ENCODE results near the gene TSFM.

Gene TSFM

DNA sequence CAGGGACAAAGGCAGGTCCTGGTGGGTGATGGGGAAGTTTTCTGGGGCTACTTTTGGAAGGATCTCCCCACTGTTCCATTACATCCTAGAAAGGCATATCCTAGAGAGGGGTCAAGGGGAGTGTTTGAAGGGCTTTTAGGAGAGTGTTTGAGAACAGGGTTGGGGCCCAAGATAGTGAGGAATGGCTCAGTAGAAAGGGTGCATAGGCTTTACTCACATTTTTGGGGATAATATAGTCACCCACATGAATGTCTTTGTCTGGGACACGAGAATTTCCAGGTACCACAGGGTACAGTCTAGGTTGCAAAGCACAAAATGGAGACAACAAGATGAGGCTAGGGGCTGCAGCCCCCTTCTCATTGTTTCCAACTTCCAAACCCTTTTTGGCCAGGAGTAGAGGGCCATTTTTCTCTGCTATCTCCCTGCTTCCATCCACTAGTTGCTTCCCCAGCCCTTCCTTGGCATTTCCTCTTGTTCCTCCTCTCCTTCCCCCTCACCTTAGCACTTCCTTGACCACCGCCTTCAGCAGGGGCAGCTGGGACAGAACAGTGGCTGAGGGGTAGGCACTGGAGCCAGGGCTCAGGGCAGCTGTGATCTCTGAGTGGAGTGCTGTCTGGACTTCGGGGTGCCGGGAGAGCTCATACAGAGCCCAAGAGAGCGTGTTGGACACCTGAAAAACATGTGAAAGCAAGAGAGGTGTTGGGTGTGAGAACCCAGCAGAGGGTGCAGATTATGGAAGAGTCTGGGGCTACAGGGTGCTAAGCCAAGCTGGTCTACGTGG lies 18.5 kb upstream of the TSFM start:
- CTCF ChIA-PET, result interaction anchor here (0.7 to 3.9 kb wide), 9 partner anchors 8 to 141 kb away, joined by 3 to 26 read pairs (median 5); partner anchors contain the start of gene TSPAN31
- peaks cover 48% of the 10 kb centered on the region for H3K27me3 Mint-ChIP-seq
- H3K4me1 Mint-ChIP-seq, result peaks cover 41% of the 10 kb centered on the region
- no peak overlapping the region for H3K27ac Mint-ChIP-seq
- no peaks in the 10 kb centered on the region for H3K9me3 Mint-ChIP-seq
- peaks cover 15% of the 10 kb centered on the region for H3K36me3 Mint-ChIP-seq
- DNase-seq, result no peak
- peak overlapping the region; percentile 75 for H3K4me3 Mint-ChIP-seq

- Mint-ChIP-seq H3K27me3 (peaks cover 48% of the 10 kb centered on the region), H3K27ac (no peak overlapping the region), H3K4me1 (peaks cover 36% of the 10 kb centered on the region), H3K4me3 (peak overlapping the region; percentile 75), H3K36me3 (peaks cover 12% of the 10 kb centered on the region), H3K9me3 (no peaks in the 10 kb centered on the region)
- DNase-seq, result peak; percentile 36
- CTCF ChIA-PET, result interaction anchor here (0.7 to 3.9 kb wide), 10 partner anchors 8 to 140 kb away, joined by 3 to 26 read pairs (median 4); partner anchors contain the start of genes CDK4 and TSPAN31
Measured at GRCh38 chr12:57764662-57765002, 18.0 kb upstream of the TSFM start.

DNA sequence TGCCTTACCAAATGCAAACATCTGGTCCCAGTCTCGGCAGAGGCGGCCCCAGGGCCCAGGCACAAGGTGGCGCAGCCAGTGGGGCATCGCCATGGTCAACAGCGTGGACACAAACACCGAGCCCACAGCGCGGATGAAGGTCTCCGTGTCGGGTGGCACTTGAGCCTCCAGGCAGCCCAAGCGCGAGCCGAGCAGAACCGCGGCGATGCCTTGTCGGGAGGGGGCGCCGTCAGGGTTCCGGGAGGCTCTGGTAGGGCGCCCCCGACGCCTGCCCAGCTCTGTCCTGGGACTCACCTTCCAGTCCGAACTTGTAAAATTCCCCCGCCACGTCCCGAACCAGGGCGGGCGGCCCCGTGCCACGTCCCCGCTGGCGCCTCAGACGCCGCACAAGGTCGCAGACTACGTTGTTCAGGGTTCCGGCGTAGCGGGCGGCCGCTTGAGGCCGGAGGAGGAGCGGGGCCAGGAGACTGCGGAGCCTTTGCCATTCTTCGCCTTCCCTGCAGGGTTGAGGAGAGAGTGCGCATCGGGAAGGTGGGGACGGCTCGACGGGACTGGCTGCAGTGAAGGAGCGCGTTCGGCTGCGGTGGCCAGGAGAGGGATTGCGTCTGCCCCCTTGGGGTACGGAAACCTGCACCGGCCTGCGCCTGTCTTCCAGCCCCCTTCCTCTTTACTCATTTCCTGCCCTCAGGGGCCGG lies 17.4 kb upstream of the TSFM start:
- CTCF ChIA-PET, result interaction anchor here (0.7 to 3.9 kb wide), 11 partner anchors 9 to 140 kb away, joined by 3 to 26 read pairs (median 4); partner anchors contain the start of genes CDK4 and TSPAN31
- Mint-ChIP-seq H3K27me3 (peaks cover 48% of the 10 kb centered on the region), H3K9me3 (no peaks in the 10 kb centered on the region), H3K4me3 (peak overlapping the region; percentile 75), H3K27ac (no peak overlapping the region), H3K36me3 (peaks cover 15% of the 10 kb centered on the region), H3K4me1 (peaks cover 36% of the 10 kb centered on the region)
- peak; percentile 71 for DNase-seq

DNA sequence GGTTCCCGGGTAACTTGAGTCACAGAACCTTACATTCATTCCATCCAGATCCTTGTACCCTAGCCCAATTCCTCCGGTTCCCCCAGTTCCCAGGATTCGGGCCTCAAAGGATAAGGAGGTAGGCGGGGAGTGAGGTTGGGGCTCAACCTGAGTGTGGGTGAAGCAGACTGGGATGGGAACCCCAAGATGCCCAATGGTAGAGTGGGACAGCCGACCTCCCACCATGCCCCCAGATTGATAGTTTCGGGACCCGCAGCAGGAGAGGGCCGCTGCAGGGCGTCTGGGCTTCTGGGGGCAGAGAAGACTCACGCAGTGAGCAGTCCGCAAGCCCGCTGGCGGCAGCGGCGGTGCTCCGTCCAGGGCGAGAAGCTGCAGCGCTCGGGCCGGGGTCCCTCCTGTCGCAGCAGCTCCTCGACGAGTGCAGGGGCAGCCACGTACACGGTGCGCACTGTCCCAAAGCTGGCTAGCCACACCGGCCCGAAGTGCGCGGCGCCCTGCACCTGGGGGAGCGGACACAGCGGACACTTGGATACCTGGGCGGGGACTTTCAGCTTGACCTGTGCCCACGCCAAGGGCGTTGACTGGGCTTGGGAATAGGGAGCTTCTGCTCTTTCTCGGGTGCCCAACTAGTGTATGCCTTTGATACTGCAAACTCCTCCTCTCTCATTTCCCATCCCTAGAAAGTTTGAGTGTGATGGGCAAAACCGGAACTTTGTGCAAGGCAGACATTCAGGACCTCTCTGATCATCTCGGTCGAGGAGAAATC lies 16.7 kb upstream of the TSFM start:
- peak; percentile 21 for DNase-seq
- CTCF ChIA-PET, result interaction anchor here (0.8 to 2.5 kb wide), 12 partner anchors 9 to 140 kb away, joined by 3 to 19 read pairs (median 4); partner anchors contain the start of genes CDK4 and TSPAN31
- no peaks in the 10 kb centered on the region for H3K9me3 Mint-ChIP-seq
- H3K4me1 Mint-ChIP-seq, result peaks cover 42% of the 10 kb centered on the region
- peaks cover 12% of the 10 kb centered on the region for H3K36me3 Mint-ChIP-seq
- H3K27ac Mint-ChIP-seq, result no peak overlapping the region
- peak overlapping the region; percentile 75 for H3K4me3 Mint-ChIP-seq
- peaks cover 48% of the 10 kb centered on the region for H3K27me3 Mint-ChIP-seq

DNA sequence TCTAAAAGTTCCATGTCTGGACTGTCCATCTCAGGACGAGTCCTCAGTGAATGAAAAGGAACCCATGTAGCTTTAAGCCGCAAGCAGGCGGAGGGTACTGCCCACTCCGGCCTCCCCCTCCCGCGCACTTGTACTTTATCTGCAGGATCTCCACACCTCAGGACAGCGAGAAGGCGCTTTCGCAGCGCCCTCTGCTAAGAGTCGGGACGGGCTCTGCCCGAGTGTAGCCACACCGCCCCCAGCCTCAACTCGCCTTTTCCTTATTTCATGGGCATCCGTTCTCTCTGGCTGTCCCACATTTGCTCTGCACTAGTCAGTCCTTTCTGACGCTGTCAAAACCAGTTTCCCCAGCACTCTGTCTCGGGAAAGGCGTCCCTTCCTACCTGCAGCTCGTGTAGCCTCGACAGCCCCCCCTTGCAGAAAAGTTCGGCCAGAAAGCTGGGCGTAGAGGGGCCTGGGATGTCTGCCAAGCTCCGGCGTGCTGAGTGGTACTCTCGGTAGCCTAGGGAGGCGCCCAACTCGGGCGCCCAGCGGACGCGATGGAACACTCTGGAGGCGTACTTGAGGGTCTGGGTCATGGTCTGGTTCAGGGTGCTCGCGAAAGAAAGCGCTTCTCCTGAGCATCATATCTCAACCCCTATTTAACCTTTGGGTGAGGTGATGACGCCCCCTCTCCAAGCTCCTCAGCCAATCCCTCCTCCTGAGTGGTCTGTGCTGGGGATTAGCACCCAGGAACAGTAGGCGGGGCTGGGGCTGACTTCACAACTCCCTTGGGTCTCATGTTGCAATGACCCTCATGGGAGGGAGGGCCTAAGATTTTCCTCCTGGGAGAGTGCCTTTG lies 15.9 kb upstream of the TSFM start, which contains the start of gene CYP27B1:
Gene CYP27B1 (minus strand): TSS at position 615 of the 841 bp plus-strand sequence. CDS start 37 bp downstream, at position 578.
- Mint-ChIP-seq H3K4me1 (peaks cover 48% of the 10 kb centered on the region), H3K27me3 (peaks cover 48% of the 10 kb centered on the region), H3K9me3 (no peaks in the 10 kb centered on the region), H3K4me3 (peak within 1 kb of the TSS; percentile 75), H3K36me3 (peaks cover 14% of the 10 kb centered on the region), H3K27ac (no peak within 1 kb of the TSS)
- peak; percentile 29 for DNase-seq
- CTCF ChIA-PET, result interaction anchor here (0.6 to 3.1 kb wide), 8 partner anchors 8 to 139 kb away, joined by 3 to 19 read pairs (median 4); no protein-coding TSS in a partner anchor

DNA sequence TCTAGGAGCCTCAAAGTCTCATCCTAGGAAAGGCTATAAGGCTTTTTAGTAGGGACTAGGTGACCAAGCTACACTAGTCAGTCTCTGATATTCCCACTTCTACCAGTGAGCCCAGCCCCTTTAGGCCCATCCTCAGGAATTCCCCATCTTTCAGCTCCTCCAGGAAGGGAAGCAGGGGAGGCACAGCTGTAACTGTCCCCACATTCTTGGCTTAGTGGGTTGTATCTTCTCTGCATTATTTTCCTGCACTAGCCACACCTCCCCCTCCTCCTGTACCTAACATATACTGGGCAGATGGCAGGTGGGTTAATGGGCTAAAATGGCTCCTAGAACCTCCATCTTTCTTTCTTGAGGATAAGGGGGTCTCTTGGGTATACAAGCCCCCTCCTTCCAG lies 15.3 kb upstream of the TSFM start:
- H3K27me3 Mint-ChIP-seq, result peaks cover 48% of the 10 kb centered on the region
- DNase-seq, result no peak
- no peak overlapping the region for H3K27ac Mint-ChIP-seq
- H3K4me1 Mint-ChIP-seq, result peaks cover 51% of the 10 kb centered on the region
- CTCF ChIA-PET, result interaction anchor here (0.6 to 3.1 kb wide), 4 partner anchors 8 to 85 kb away, joined by 3 to 19 read pairs (median 8); no protein-coding TSS in a partner anchor
- H3K9me3 Mint-ChIP-seq, result no peaks in the 10 kb centered on the region
- H3K36me3 Mint-ChIP-seq, result peaks cover 16% of the 10 kb centered on the region
- H3K4me3 Mint-ChIP-seq, result no peak overlapping the region

GRCh38 chr12:57767876-57768275 lies 14.7 kb upstream of the TSFM start:
- CTCF ChIA-PET, result interaction anchor here (2.5 to 3.1 kb wide), 2 partner anchors 9 to 12 kb away, joined by 12 to 19 read pairs; no protein-coding TSS in a partner anchor
- Mint-ChIP-seq H3K4me3 (no peak overlapping the region), H3K27ac (no peak overlapping the region), H3K27me3 (peaks cover 53% of the 10 kb centered on the region), H3K4me1 (peaks cover 52% of the 10 kb centered on the region), H3K36me3 (peaks cover 16% of the 10 kb centered on the region), H3K9me3 (no peaks in the 10 kb centered on the region)
- no peak for DNase-seq

DNA sequence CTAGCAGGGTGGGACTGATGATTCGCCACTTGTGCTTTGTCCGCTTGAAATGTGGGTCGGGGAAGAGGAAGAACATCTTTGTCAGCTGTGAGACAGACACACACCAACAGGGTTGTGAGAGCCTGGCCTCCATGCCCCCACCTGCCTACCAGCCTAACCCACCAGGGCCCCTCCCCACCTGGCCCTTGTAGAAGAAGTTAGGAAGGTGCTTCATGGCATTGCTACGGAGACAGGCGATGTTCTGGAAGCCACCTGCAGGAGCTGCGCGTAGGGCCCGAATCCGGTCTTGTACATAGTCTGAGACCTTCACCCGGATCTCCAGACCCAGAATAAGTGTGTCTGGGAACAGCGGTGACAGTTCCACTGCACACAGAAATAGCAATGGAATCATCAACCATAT lies 13.0 kb upstream of the TSFM start:
- no peak overlapping the region for H3K27ac Mint-ChIP-seq
- H3K27me3 Mint-ChIP-seq, result peaks cover 42% of the 10 kb centered on the region
- CTCF ChIA-PET, result interaction anchor here (3.1 kb wide), 1 partner anchor 10 kb away, joined by 12 read pairs; no protein-coding TSS in a partner anchor
- H3K4me1 Mint-ChIP-seq, result peaks cover 50% of the 10 kb centered on the region
- no peaks in the 10 kb centered on the region for H3K9me3 Mint-ChIP-seq
- no peak overlapping the region for H3K4me3 Mint-ChIP-seq
- DNase-seq, result no peak
- peaks cover 19% of the 10 kb centered on the region for H3K36me3 Mint-ChIP-seq

DNA sequence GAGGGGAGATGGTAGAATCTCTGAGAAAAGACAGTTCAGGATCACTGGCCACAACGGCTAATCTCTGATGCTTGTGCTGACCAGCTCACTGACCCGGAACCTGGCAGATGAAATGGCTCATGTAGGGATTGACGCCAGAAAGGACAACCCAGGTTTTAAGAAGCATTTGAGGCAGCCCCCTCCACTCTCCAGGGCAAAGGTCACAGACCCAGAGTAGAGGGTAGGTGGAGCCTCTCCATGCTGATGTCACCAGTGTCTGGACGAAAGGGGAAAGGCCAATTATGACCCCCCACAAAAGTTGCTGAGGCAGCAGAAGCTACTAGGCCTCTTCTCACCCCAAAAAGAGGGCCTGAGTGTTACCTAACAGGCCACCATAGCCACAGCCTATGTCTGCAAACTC lies 11.9 kb upstream of the TSFM start:
- peaks cover 21% of the 10 kb centered on the region for H3K36me3 Mint-ChIP-seq
- H3K4me3 Mint-ChIP-seq, result peak overlapping the region; percentile 16
- peaks cover 41% of the 10 kb centered on the region for H3K4me1 Mint-ChIP-seq
- CTCF ChIA-PET, result interaction anchor here (0.8 kb wide), 1 partner anchor 12 kb away, joined by 3 read pairs; no protein-coding TSS in a partner anchor
- no peak overlapping the region for H3K27ac Mint-ChIP-seq
- peaks cover 31% of the 10 kb centered on the region for H3K27me3 Mint-ChIP-seq
- no peak for DNase-seq
- no peaks in the 10 kb centered on the region for H3K9me3 Mint-ChIP-seq

GRCh38 chr12:57771236-57771872 lies 11.2 kb upstream of the TSFM start:
- Mint-ChIP-seq H3K36me3 (peaks cover 23% of the 10 kb centered on the region), H3K9me3 (no peaks in the 10 kb centered on the region), H3K27ac (peak overlapping the region; percentile 97), H3K4me3 (peak overlapping the region; percentile 94), H3K27me3 (peaks cover 25% of the 10 kb centered on the region), H3K4me1 (peaks cover 39% of the 10 kb centered on the region)
- CTCF ChIA-PET, result interaction anchor here (0.8 to 1.9 kb wide), 4 partner anchors 10 to 15 kb away, joined by 3 to 8 read pairs (median 4); no protein-coding TSS in a partner anchor
- DNase-seq, result peak; percentile 93

GRCh38 chr12:57771873-57772428 lies 10.6 kb upstream of the TSFM start, which contains the start of gene METTL1:
TSS of gene METTL1 (minus strand) at chr12:57772105. CDS start at chr12:57772083, 22 bp downstream.
- CTCF ChIA-PET, result interaction anchor here (0.7 to 1.9 kb wide), 6 partner anchors 9 to 134 kb away, joined by 3 to 8 read pairs (median 4); no protein-coding TSS in a partner anchor
- H3K4me3 Mint-ChIP-seq, result peak within 1 kb of the TSS; percentile 94
- DNase-seq, result peak; percentile 97
- H3K36me3 Mint-ChIP-seq, result peaks cover 23% of the 10 kb centered on the region
- H3K4me1 Mint-ChIP-seq, result peaks cover 33% of the 10 kb centered on the region
- H3K27ac Mint-ChIP-seq, result peak within 1 kb of the TSS; percentile 97
- H3K27me3 Mint-ChIP-seq, result peaks cover 19% of the 10 kb centered on the region
- no peaks in the 10 kb centered on the region for H3K9me3 Mint-ChIP-seq

Measured in activated naive CD4-positive, alpha-beta T cell treated with anti-CD3 and anti-CD28 coated beads, Interleukin-2, amount 10 ng/mL, durations not matched to agents 7 days and 5 days (primary cell).